Peyer's patch (tissue), 4 donors: ENCODE results near the gene ZBTB20.

ENCODE experiments used
- POLR2A ChIP-seq, 2 donors: fragments of 450-650 bp; IDR thresholded peaks; one replicate each; pipeline ENCODE4 v1.5.1; 2017; ENCODE audit warnings: antibody characterized with exemption in 2 of 2, mild to moderate bottlenecking in 2 of 2, moderate library complexity in 2 of 2
- TF ChIP-seq, protein P1 (sequence below), 6 experiments: fragments of 450-650 bp in 4 of 6; fragments of 200-600 bp in 2 of 6; sonication (generic) in 1 of 6; IDR thresholded peaks; one replicate each; pipeline ENCODE4 v1.5.1; 2017 to 2019; ENCODE audit warnings: antibody characterized with exemption in 6 of 6, mild to moderate bottlenecking in 3 of 6, moderate library complexity in 1 of 6

DNA sequence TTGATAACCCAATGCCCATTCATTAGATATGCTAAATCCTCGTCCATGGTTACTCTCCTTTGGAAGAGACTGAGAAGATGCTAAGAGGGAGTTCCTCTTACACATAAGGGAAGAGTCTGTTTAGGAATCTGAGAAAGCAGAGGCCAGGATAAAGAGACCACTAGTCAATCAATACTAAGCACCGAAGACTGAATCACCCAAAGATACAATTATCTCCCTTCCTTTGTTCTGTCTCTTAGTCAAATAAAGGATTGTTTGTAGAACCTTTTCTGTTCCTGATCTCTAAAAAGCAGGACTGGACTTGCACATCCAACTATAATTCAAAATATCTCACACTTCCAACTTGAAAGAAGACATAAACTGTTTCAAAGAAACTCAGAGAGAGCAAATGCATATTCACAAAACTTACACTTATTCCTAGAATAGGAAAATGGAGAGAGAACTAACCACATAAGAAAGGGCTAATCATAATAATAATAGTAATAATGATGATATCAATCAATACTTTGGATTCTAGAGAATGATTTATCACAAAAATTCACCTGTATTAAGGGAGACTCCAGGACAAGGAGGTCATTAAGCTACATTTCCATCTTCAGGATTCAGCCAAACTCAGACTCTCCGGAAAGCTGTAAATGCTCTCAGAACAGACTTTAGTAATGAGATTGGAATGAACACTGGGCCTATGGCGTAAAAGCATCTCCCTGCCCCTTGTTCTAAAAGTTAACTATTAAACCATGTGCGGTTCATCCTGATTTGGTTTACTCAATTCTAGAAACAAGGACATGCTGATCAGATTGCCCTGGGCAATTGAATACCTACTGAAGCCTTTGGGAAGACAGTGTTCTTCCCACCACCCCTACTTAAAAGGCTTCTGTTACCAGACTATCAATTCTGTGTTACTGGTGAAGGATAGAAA lies 401.5 kb downstream of the ZBTB20 start:
- TF ChIP-seq, protein P1, sequence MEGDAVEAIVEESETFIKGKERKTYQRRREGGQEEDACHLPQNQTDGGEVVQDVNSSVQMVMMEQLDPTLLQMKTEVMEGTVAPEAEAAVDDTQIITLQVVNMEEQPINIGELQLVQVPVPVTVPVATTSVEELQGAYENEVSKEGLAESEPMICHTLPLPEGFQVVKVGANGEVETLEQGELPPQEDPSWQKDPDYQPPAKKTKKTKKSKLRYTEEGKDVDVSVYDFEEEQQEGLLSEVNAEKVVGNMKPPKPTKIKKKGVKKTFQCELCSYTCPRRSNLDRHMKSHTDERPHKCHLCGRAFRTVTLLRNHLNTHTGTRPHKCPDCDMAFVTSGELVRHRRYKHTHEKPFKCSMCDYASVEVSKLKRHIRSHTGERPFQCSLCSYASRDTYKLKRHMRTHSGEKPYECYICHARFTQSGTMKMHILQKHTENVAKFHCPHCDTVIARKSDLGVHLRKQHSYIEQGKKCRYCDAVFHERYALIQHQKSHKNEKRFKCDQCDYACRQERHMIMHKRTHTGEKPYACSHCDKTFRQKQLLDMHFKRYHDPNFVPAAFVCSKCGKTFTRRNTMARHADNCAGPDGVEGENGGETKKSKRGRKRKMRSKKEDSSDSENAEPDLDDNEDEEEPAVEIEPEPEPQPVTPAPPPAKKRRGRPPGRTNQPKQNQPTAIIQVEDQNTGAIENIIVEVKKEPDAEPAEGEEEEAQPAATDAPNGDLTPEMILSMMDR (IDR thresholded peaks at IDR 0.05), result no peak
- TF ChIP-seq POLR2A (IDR thresholded peaks at IDR 0.05), result no peak
